ENCODE results near the gene BANF2.
"Not testable (repeated sequence)": the region's sequence is repeated elsewhere in the genome, so short reads cannot be mapped to it uniquely, and the experiment has no call there.

The BANF2 gene

DNA sequence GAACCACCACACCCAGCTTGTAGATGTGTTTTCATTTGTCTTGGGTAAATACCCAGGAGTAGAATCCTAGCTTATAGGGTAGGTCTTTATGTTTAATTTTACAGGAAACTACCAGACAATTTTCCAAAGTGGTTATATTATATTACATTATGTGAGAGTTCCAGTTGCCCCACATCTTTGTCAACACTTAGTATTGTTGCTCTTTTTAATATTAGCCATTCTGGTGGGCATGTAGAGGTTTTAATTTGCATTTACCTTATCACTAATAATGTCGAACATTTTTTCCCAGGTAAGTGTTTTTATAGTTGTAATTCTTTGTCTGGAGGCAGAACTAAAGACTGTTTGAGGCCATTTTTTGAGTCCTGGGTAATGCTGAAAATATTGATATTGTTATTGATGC, 3.5 kb upstream of the BANF2 start:
- H3K27me3 Mint-ChIP-seq: peaks cover 22 to 29% of the 10 kb centered on the region in 2 donors
- H3K9me3 Mint-ChIP-seq: no peaks in the 10 kb centered on the region
- ATAC-seq (replicated peaks) (no peak), DNase-seq (no peak)
- no peak overlapping the region for H3K4me3 Mint-ChIP-seq
- H3K4me1 Mint-ChIP-seq (ENCODE audit: low read depth in 2 of 2): no peaks in the 10 kb centered on the region
- H3K27ac Mint-ChIP-seq: no peak overlapping the region
- H3K36me3 Mint-ChIP-seq (ENCODE audit: insufficient read depth): no peaks in the 10 kb centered on the region

DNA sequence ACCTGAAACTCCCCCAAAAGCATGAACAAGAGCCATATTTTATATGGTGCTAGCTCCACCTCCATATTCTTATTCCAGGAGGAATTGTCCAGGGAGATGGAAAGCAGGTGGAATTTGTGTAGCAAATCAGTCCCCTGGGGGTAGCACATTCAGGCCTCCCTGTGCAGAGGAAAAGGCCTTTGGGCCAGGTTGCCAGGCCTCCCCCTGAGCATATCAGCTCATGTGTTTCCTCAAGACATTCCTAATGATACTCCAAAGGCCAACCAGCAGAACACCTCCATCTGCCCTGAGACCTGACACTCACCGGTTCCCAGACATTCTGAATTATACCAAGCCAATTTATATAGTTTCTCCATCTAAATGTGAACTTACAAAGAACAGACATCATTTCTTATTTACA, 2.6 kb upstream of the BANF2 start:
- DNase-seq: no peak
- H3K4me3 Mint-ChIP-seq: no peak overlapping the region
- no peak for ATAC-seq (replicated peaks)
- H3K36me3 Mint-ChIP-seq (ENCODE audit: insufficient read depth): no peaks in the 10 kb centered on the region
- H3K27me3 Mint-ChIP-seq: peaks cover 13 to 20% of the 10 kb centered on the region in 2 donors
- no peaks in the 10 kb centered on the region for H3K4me1 Mint-ChIP-seq (ENCODE audit: low read depth in 2 of 2)
- H3K9me3 Mint-ChIP-seq: no peaks in the 10 kb centered on the region
- no peak overlapping the region for H3K27ac Mint-ChIP-seq

DNA sequence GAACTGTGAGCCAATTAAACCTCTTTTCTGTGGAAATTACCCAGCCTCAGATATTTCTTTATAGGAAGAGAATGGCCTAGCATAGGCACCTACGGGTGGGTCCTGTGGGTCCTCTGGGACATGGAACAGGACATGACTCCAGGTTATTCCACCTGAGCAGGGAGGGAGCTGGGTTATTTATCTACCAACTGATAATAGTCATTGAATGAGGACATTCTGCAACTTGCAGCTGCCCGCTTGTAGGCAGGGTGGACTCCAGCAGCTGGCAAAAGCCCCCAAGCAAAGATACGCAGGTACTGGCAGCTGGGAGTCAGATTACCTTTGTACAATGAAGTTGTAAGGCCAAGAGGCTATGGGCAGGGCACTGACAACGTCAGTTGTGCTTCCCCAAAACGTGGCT, 1.4 kb upstream of the BANF2 start:
- DNase-seq: no peak
- H3K9me3 Mint-ChIP-seq: no peaks in the 10 kb centered on the region
- H3K4me3 Mint-ChIP-seq: no peak overlapping the region
- no peaks in the 10 kb centered on the region for H3K4me1 Mint-ChIP-seq (ENCODE audit: low read depth in 2 of 2)
- no peaks in the 10 kb centered on the region for H3K36me3 Mint-ChIP-seq (ENCODE audit: insufficient read depth)
- no peak for ATAC-seq (replicated peaks)
- no peak overlapping the region for H3K27ac Mint-ChIP-seq
- peaks cover 10 to 12% of the 10 kb centered on the region in 2 donors for H3K27me3 Mint-ChIP-seq

GRCh38 chr20:17700637-17701036, 871 bp downstream of the BANF2 start:
- no peaks in the 10 kb centered on the region for H3K9me3 Mint-ChIP-seq
- H3K27ac Mint-ChIP-seq: no peak overlapping the region
- H3K4me1 Mint-ChIP-seq (ENCODE audit: low read depth in 2 of 2): no peaks in the 10 kb centered on the region
- no peaks in the 10 kb centered on the region for H3K36me3 Mint-ChIP-seq (ENCODE audit: insufficient read depth)
- H3K27me3 Mint-ChIP-seq: no peaks in the 10 kb centered on the region
- no peak overlapping the region for H3K4me3 Mint-ChIP-seq
- ATAC-seq (replicated peaks) (no peak), DNase-seq (no peak)

GRCh38 chr20:17701826-17702225, 2.1 kb downstream of the BANF2 start:
- Mint-ChIP-seq H3K27ac (no peak overlapping the region), H3K4me3 (no peak overlapping the region), H3K27me3 (no peaks in the 10 kb centered on the region), H3K4me1 (ENCODE audit: low read depth in 2 of 2) (no peaks in the 10 kb centered on the region), H3K9me3 (no peaks in the 10 kb centered on the region), H3K36me3 (ENCODE audit: insufficient read depth) (no peaks in the 10 kb centered on the region)
- ATAC-seq (replicated peaks) (no peak), DNase-seq (no peak)

DNA sequence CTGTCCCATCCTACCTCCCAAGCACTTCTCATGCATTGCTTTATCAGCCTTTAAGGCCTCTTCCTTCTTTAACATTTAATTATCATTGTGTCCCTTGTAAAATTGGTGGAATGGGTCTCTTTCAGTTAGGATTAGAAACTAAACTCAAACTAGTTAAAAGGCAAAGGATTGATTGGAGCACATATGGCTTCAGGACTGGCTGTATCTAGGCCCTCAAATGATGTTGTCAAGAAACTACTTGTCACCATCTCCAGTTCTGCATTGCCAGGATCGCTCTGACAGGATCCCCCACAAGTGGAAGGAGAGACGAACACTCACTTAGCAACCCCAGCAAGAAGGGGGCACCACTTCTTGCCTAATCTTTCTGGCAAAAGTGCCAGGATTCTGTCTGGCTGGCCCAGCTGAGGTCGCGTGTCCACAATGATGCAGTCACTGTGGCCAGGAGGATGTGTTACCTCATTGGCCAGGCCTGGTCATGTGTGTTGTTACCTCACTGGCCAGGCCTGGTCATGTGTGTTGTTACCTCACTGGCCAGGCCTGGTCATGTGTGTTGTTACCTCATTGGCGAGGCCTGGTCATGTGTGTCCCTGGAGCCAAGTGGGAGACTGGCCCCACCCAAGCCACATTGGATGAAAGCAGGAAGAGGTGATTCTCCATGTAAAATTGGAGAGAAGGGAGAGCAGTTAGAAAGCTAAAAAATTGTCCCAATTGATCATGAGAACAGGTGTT, 5.0 kb downstream of the BANF2 start:
- Mint-ChIP-seq H3K4me3 (no peak overlapping the region), H3K27ac (no peak overlapping the region)
- DNase-seq: no peak

GRCh38 chr20:17705916-17706315, 6.2 kb downstream of the BANF2 start:
- Mint-ChIP-seq H3K4me1 (ENCODE audit: low read depth in 2 of 2) (no peaks in the 10 kb centered on the region), H3K27ac (no peak overlapping the region), H3K9me3 (no peaks in the 10 kb centered on the region), H3K27me3 (peaks cover 0 to 15% of the 10 kb centered on the region in 2 donors), H3K4me3 (no peak overlapping the region), H3K36me3 (ENCODE audit: insufficient read depth) (no peaks in the 10 kb centered on the region)
- ATAC-seq (replicated peaks): no peak
- no peak for DNase-seq

More for the DNA sequence above, 5.0 kb downstream of the BANF2 start:
- no peaks in the 10 kb centered on the region for H3K4me1 Mint-ChIP-seq (ENCODE audit: low read depth in 2 of 2)
- no peak for ATAC-seq (replicated peaks)
- H3K9me3 Mint-ChIP-seq: no peaks in the 10 kb centered on the region
- no peaks in the 10 kb centered on the region for H3K36me3 Mint-ChIP-seq (ENCODE audit: insufficient read depth)
- peaks cover 0 to 5% of the 10 kb centered on the region in 2 donors for H3K27me3 Mint-ChIP-seq

- ATAC-seq (replicated peaks): no peak
- H3K4me1 Mint-ChIP-seq (ENCODE audit: low read depth in 2 of 2): no peaks in the 10 kb centered on the region
- peaks cover 0 to 19% of the 10 kb centered on the region in 2 donors for H3K27me3 Mint-ChIP-seq
- no peak for DNase-seq
- no peaks in the 10 kb centered on the region for H3K9me3 Mint-ChIP-seq
- H3K4me3 Mint-ChIP-seq: no peak overlapping the region
- H3K27ac Mint-ChIP-seq: peak overlapping the region; percentile 42 to 77
- no peaks in the 10 kb centered on the region for H3K36me3 Mint-ChIP-seq (ENCODE audit: insufficient read depth)
Measured at GRCh38 chr20:17706632-17707031, 6.9 kb downstream of the BANF2 start.

DNA sequence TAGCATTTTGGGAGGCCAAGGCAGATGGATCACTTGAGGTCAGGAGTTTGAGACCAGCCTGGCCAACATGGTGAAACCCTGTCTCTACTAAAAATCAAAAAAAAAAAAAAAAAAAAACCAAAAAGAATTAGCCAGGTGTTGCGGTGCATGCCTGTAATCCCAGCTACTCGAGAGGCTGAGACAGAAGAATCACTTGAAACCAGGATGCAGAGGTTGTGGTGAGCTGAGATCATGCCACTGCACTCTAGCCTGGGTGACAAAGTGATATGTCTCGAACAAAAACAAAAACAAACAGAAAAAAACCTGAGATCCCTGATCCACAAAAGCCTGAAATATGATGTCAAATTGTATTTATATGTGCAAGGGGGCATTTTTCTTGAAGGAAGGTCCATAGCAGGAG, 8.2 kb downstream of the BANF2 start:
- H3K36me3 Mint-ChIP-seq (ENCODE audit: insufficient read depth); H3K9me3 Mint-ChIP-seq; H3K4me3 Mint-ChIP-seq; ATAC-seq (replicated peaks); H3K4me1 Mint-ChIP-seq (ENCODE audit: low read depth in 2 of 2); DNase-seq; H3K27ac Mint-ChIP-seq: not testable (repeated sequence)
- H3K27me3 Mint-ChIP-seq: peaks cover 9 to 32% of the 10 kb centered on the region in 2 donors

DNA sequence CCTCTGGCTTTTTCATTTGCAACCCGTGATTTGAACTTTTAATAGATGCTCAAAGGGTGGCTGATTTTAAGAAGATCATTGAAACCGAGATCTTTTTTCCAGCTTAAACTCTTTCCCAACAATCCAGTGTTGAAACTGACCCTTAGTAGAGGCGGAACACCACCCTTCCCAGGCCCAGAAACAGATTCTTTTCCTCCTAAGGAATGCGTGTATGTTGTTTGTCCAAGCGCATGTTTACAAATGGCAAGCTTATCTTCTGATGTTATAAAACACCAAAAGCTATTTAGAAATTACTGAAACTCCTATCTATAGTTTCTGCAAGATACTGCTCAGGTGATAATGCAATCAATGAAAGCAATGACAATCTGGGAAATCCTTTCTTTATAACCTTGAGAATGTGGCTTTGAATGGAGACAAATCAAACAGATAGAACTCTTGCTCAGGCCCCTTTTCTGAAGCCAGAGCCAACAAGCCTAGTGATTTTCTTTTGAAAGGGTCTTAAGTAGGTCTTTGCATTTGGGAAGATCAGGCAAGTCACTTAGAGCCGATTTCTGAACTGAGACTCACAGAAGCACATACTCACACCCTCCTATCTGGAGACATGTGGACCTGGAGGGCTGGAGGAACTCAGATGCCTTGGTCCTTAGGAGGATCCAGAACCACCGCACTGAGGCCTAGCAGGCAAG, 9.1 kb downstream of the BANF2 start:
- no peaks in the 10 kb centered on the region for H3K9me3 Mint-ChIP-seq
- H3K4me1 Mint-ChIP-seq (ENCODE audit: low read depth in 2 of 2): no peaks in the 10 kb centered on the region
- ATAC-seq (replicated peaks): no peak
- no peak overlapping the region for H3K4me3 Mint-ChIP-seq
- H3K27me3 Mint-ChIP-seq: peaks cover 12 to 34% of the 10 kb centered on the region in 2 donors
- no peak for DNase-seq
- H3K36me3 Mint-ChIP-seq (ENCODE audit: insufficient read depth): no peaks in the 10 kb centered on the region
- no peak overlapping the region for H3K27ac Mint-ChIP-seq

GRCh38 chr20:17709361-17710293, 9.9 kb downstream of the BANF2 start:
- no peaks in the 10 kb centered on the region for H3K36me3 Mint-ChIP-seq (ENCODE audit: insufficient read depth)
- peak overlapping the region in 1 of 2 donors; percentile 17 for H3K27ac Mint-ChIP-seq
- ATAC-seq (replicated peaks) (no peak), DNase-seq (no peak)
- no peaks in the 10 kb centered on the region for H3K9me3 Mint-ChIP-seq
- H3K4me3 Mint-ChIP-seq: no peak overlapping the region
- peaks cover 12 to 34% of the 10 kb centered on the region in 2 donors for H3K27me3 Mint-ChIP-seq
- no peaks in the 10 kb centered on the region for H3K4me1 Mint-ChIP-seq (ENCODE audit: low read depth in 2 of 2)

- Mint-ChIP-seq H3K4me1 (ENCODE audit: low read depth in 2 of 2) (no peaks in the 10 kb centered on the region), H3K27me3 (peaks cover 12 to 34% of the 10 kb centered on the region in 2 donors), H3K27ac (peak overlapping the region; percentile 32 to 60), H3K4me3 (no peak overlapping the region), H3K36me3 (ENCODE audit: insufficient read depth) (no peaks in the 10 kb centered on the region), H3K9me3 (no peaks in the 10 kb centered on the region)
- DNase-seq (no peak), ATAC-seq (replicated peaks) (no peak)
Measured at GRCh38 chr20:17710379-17711266, 10.9 kb downstream of the BANF2 start.

- H3K4me1 Mint-ChIP-seq (ENCODE audit: low read depth in 2 of 2): no peaks in the 10 kb centered on the region
- ATAC-seq (replicated peaks): no peak
- H3K27ac Mint-ChIP-seq: peak overlapping the region; percentile 32 to 60
Measured at GRCh38 chr20:17711267-17711627, 11.5 kb downstream of the BANF2 start.

More at GRCh38 chr20:17711267-17711627, 11.5 kb downstream of the BANF2 start:
- DNase-seq: no peak
- no peak overlapping the region for H3K4me3 Mint-ChIP-seq
- H3K9me3 Mint-ChIP-seq: no peaks in the 10 kb centered on the region
- no peaks in the 10 kb centered on the region for H3K36me3 Mint-ChIP-seq (ENCODE audit: insufficient read depth)
- H3K27me3 Mint-ChIP-seq: peaks cover 12 to 34% of the 10 kb centered on the region in 2 donors
